Measurements from ENCODE around the gene C16orf86. TPM values are rescaled to one million over a fixed set of nuclear protein-coding genes. Genes with fewer than 3 reads are reported as not detected.

Gene C16orf86
- total RNA-seq, 3 donors from 2014 or later = 0.35 to 0.63 (median 0.46) TPM

DNA sequence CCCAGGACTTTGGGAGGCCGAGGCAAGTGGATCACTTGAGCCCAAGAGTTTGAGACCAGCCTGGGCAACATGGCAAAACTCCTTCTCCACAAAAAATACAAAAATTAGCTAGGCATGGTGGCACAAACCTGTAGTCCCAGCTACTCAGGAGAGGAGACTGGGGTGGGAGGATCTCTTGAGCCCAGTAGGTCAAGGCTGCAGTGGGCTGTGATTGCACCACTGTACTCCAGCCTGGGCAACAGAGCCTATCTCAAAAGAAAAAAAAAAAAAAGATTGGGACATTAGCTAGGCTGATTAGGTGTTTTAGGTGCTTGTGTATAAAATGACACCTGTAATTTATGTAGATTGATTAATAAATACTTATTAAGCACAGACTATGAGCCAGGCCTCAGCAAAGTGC lies 42.4 kb downstream of the C16orf86 start:
- H3K27me3 Mint-ChIP-seq (ENCODE audit: low read depth) = no peaks in the 10 kb centered on the region
- no peak for DNase-seq
- H3K9me3 Mint-ChIP-seq = no peaks in the 10 kb centered on the region
- no peak overlapping the region for H3K4me3 Mint-ChIP-seq
- no peak for ATAC-seq
- peaks cover 5% of the 10 kb centered on the region for H3K36me3 Mint-ChIP-seq (ENCODE audit: insufficient read depth)
- H3K4me1 Mint-ChIP-seq (ENCODE audit: low read depth) = peaks cover 18% of the 10 kb centered on the region

DNA sequence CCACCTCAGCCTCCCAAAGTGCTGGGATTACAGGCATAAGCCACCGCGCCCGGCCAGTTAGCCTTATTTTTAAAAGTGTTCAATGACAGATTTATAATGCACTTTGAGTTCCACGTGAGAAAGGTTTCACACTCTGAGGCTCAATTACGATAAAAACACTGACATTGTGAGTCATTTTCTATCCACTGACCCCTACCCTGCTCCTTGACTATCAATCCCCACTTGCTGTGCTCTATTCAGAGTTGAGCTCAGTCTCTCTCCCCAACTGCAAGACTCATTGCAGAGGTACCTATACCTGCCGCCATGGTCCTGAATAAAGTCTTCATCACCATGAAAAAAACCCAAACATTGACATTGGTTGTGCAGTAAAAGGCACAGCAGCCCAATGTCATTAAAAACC lies 44.0 kb downstream of the C16orf86 start:
- H3K36me3 Mint-ChIP-seq (ENCODE audit: insufficient read depth) = peaks cover 5% of the 10 kb centered on the region
- DNase-seq (no peak), ATAC-seq (no peak)
- H3K4me3 Mint-ChIP-seq = no peak overlapping the region
- H3K4me1 Mint-ChIP-seq (ENCODE audit: low read depth) = peaks cover 10% of the 10 kb centered on the region
- no peaks in the 10 kb centered on the region for H3K9me3 Mint-ChIP-seq
- H3K27me3 Mint-ChIP-seq (ENCODE audit: low read depth) = no peaks in the 10 kb centered on the region

DNA sequence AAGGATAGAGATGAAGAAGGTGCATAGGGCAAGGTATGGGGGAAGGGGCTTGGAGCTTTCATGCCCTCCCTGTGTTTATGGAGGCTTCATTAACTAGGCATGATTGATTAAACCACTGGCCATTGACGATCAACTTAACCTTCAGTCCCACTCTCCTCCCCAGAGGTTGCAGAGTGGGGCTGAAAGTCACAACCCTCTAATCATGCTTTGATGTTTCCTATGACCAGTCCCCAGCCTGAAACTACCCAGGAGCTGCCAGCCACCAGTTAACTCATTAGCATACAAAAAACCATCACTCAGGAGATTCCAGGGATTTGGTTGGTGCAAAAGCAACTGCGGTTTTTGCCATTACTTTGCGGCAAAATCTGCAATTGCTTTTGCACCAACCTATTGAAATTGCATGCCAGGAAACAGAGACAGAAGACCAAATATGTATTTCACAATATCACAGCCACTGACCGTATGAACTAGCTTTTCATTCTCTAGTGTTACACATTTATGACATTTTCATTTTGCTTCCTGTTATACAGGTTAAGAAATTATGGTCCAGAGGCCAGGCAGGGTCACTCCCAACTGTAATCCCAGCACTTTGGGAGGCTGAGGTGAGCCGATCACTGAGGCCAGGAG lies 47.1 kb downstream of the C16orf86 start:
- Mint-ChIP-seq H3K36me3 (ENCODE audit: insufficient read depth) (peaks cover 7% of the 10 kb centered on the region), H3K9me3 (no peaks in the 10 kb centered on the region), H3K4me3 (no peak overlapping the region), H3K4me1 (ENCODE audit: low read depth) (peaks cover 30% of the 10 kb centered on the region), H3K27me3 (ENCODE audit: low read depth) (no peaks in the 10 kb centered on the region)
- ATAC-seq (no peak), DNase-seq (no peak)

DNA sequence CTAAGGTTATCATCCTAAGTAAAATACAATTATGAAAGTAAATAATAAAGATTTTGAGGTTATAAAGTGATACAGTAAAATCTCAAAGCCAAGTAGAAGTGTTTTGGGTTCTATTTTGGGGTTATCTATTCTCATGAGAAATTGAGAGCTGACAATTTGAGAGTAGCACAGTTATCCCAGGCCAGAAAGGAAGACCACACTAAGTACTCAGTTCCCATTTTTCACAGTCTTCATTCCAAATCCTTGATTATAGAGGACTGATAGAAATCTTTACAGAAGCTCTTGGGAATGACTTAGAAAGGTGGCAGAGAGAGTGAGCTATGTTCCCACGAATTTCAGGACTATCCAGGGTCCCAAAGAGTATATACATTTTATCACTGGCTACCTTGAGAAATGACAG lies 47.9 kb downstream of the C16orf86 start:
- Mint-ChIP-seq H3K9me3 (no peaks in the 10 kb centered on the region), H3K4me3 (no peak overlapping the region), H3K27me3 (ENCODE audit: low read depth) (no peaks in the 10 kb centered on the region), H3K4me1 (ENCODE audit: low read depth) (peaks cover 30% of the 10 kb centered on the region), H3K36me3 (ENCODE audit: insufficient read depth) (peaks cover 7% of the 10 kb centered on the region)
- DNase-seq = no peak
- no peak for ATAC-seq

DNA sequence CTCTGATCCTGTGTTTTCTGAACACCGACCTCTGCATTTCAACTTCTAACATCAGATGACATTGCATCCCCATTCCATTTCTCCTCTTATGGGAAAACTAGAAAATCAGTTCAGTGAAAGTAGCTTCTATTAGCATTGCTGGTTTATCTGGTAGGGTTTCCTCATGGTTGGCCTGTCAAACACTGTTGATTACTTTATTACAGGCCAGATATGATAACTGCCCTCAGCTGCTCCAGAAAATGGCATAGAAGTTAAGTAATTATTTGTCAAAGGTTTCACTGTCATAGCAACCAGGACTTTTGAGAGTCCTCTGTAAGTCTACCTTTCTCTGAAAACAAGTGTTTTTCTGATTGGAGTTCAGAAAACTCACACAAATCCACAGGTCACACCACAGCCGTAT lies 49.5 kb downstream of the C16orf86 start:
- Mint-ChIP-seq H3K36me3 (ENCODE audit: insufficient read depth) (peaks cover 6% of the 10 kb centered on the region), H3K4me1 (ENCODE audit: low read depth) (peaks cover 38% of the 10 kb centered on the region), H3K27me3 (ENCODE audit: low read depth) (no peaks in the 10 kb centered on the region), H3K4me3 (no peak overlapping the region), H3K9me3 (no peaks in the 10 kb centered on the region)
- ATAC-seq (no peak), DNase-seq (no peak)

Other genes starting within 250 kb of the C16orf86 start
- gene HSD11B2, start 235.7 kb upstream of the C16orf86 start, total RNA-seq = 1 to 10 TPM; 3.9 to 6.1 (median 5.2) TPM
- 10 to 100 TPM; 36.0 to 49.1 (median 44.5) TPM for gene ATP6V0D1, start 185.7 kb upstream of the C16orf86 start, total RNA-seq
- gene AGRP, start 183.3 kb upstream of the C16orf86 start, total RNA-seq = not detected
- gene RIPOR1, start 138.0 kb upstream of the C16orf86 start, total RNA-seq = 10 to 100 TPM; 17.9 to 26.2 (median 18.0) TPM
- 10 to 100 TPM; 53.7 to 59.3 (median 54.0) TPM for gene CTCF, start 104.3 kb upstream of the C16orf86 start, total RNA-seq
- gene CARMIL2, start 21.7 kb upstream of the C16orf86 start, total RNA-seq = 100 to 1,000 TPM; 204 to 221 (median 207) TPM
- gene ACD, start 6.6 kb upstream of the C16orf86 start, total RNA-seq = 10 to 100 TPM; 87.5 to 89.7 (median 89.4) TPM
- 10 to 100 TPM; 12.0 to 12.5 (median 12.5) TPM for gene PARD6A, start 5.9 kb upstream of the C16orf86 start, total RNA-seq
- 10 to 100 TPM; 13.9 to 16.7 (median 14.1) TPM for gene ENKD1, start 64 bp upstream of the C16orf86 start, total RNA-seq
- gene GFOD2, start 52.5 kb downstream of the C16orf86 start, total RNA-seq = 10 to 100 TPM; 17.3 to 22.0 (median 20.2) TPM
- 10 to 100 TPM; 17.2 to 17.9 (median 17.8) TPM for gene RANBP10, start 139.7 kb downstream of the C16orf86 start, total RNA-seq
- 1 to 10 TPM in 2 of 3 donors, under 1 TPM in 1; 0.79 to 1.4 (median 1.3) TPM for gene TSNAXIP1, start 140.1 kb downstream of the C16orf86 start, total RNA-seq
- 10 to 100 TPM; 42.1 to 51.4 (median 43.1) TPM for gene THAP11, start 175.5 kb downstream of the C16orf86 start, total RNA-seq
- 100 to 1,000 TPM; 170 to 182 (median 182) TPM for gene NUTF2, start 180.1 kb downstream of the C16orf86 start, total RNA-seq
- gene CENPT, start 180.9 kb downstream of the C16orf86 start, total RNA-seq = 10 to 100 TPM; 40.4 to 52.0 (median 46.3) TPM
- gene EDC4, start 206.2 kb downstream of the C16orf86 start, total RNA-seq = 100 to 1,000 TPM; 114 to 124 (median 120) TPM
- gene NRN1L, start 218.1 kb downstream of the C16orf86 start, total RNA-seq = not detected
- gene PSKH1, start 226.4 kb downstream of the C16orf86 start, total RNA-seq = 10 to 100 TPM; 10.4 to 14.6 (median 10.9) TPM

Measured in activated T-cell treated with anti-CD3 and anti-CD28 coated beads, Interleukin-2, amount 50 U/mL, for 4 hours (primary cell).